ENCODE measurements around the gene SIPA1. TPM values are rescaled to one million over a fixed set of nuclear protein-coding genes. Genes with fewer than 3 reads are reported as not detected.

The SIPA1 gene
- polyA plus RNA-seq, 1 experiment, result 11.4 TPM

- Histone ChIP-seq H3K4me3 (ENCODE audit: low read depth, low read length) (no peak overlapping the region), H3K9me3 (ENCODE audit: control insufficient read depth, insufficient read depth, low read length) (no peaks in the 10 kb centered on the region; the same call in 1 of the 2 replicates), H3K27me3 (ENCODE audit: control insufficient read depth, insufficient read depth, low read length) (no peaks in the 10 kb centered on the region), H3K27ac (ENCODE audit: low read depth, low read length) (no peak overlapping the region)
- no peak for DNase-seq (ENCODE audit: low read depth, low spot score)
- TF ChIP-seq, protein P1, sequence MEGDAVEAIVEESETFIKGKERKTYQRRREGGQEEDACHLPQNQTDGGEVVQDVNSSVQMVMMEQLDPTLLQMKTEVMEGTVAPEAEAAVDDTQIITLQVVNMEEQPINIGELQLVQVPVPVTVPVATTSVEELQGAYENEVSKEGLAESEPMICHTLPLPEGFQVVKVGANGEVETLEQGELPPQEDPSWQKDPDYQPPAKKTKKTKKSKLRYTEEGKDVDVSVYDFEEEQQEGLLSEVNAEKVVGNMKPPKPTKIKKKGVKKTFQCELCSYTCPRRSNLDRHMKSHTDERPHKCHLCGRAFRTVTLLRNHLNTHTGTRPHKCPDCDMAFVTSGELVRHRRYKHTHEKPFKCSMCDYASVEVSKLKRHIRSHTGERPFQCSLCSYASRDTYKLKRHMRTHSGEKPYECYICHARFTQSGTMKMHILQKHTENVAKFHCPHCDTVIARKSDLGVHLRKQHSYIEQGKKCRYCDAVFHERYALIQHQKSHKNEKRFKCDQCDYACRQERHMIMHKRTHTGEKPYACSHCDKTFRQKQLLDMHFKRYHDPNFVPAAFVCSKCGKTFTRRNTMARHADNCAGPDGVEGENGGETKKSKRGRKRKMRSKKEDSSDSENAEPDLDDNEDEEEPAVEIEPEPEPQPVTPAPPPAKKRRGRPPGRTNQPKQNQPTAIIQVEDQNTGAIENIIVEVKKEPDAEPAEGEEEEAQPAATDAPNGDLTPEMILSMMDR (IDR thresholded peaks at IDR 0.05; ENCODE audit: low read depth, low read length), result no peak
- POLR2A ChIA-PET, result interaction anchor here (1.8 to 2.6 kb wide), 2 partner anchors 17 to 23 kb away, joined by 5 to 7 read pairs; partner anchors contain the start of gene RELA
- CTCF ChIA-PET, result interaction anchor here (0.6 kb wide), 1 partner anchor 248 kb away, joined by 3 read pairs; the partner anchor contains the start of gene FIBP
Measured at GRCh38 chr11:65639623-65640482, 2.0 kb downstream of the SIPA1 start.

DNA sequence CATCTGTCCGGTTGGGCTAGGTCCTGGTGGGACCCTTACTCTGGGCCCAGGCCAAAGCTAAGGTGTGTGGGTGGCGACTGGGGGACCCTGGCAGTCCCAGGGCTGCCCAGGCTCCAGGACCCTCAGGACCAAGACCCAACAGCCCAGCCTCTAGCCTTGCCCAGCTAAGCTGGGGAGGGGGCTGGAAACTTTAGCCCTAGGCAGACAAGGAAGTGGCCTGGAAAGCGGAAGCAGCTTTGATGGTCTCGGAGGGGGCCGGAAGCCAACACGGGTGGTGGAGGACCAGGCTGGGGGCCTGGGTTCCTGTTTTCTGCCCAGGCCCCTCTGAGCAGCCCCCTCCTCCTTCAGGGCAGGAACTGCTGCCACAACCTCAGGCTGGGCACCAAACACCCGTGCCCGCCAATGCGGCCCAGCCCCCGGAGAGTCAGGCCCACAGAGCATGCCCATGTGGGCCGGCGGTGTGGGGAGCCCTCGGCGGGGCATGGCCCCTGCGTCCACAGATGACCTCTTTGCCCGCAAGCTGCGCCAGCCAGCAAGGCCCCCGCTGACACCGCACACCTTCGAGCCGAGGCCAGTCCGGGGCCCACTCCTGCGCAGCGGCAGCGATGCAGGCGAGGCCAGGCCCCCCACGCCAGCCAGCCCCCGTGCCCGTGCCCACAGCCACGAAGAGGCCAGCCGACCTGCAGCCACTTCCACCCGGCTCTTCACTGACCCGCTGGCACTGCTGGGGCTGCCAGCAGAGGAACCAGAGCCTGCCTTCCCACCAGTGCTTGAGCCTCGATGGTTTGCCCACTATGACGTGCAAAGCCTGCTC lies 2.8 kb downstream of the SIPA1 start:
- Histone ChIP-seq H3K27me3 (ENCODE audit: control insufficient read depth, insufficient read depth, low read length) (no peaks in the 10 kb centered on the region), H3K27ac (ENCODE audit: low read depth, low read length) (no peak overlapping the region), H3K4me3 (ENCODE audit: low read depth, low read length) (no peak overlapping the region), H3K9me3 (ENCODE audit: control insufficient read depth, insufficient read depth, low read length) (no peaks in the 10 kb centered on the region; the same call in 1 of the 2 replicates)
- CTCF ChIA-PET, result interaction anchor here (0.6 kb wide), 1 partner anchor 247 kb away, joined by 3 read pairs; the partner anchor contains the start of gene FIBP
- TF ChIP-seq, protein P1 (IDR thresholded peaks at IDR 0.05; ENCODE audit: low read depth, low read length), result no peak
- DNase-seq (ENCODE audit: low read depth, low spot score), result no peak
- POLR2A ChIA-PET, result no interaction called here

DNA sequence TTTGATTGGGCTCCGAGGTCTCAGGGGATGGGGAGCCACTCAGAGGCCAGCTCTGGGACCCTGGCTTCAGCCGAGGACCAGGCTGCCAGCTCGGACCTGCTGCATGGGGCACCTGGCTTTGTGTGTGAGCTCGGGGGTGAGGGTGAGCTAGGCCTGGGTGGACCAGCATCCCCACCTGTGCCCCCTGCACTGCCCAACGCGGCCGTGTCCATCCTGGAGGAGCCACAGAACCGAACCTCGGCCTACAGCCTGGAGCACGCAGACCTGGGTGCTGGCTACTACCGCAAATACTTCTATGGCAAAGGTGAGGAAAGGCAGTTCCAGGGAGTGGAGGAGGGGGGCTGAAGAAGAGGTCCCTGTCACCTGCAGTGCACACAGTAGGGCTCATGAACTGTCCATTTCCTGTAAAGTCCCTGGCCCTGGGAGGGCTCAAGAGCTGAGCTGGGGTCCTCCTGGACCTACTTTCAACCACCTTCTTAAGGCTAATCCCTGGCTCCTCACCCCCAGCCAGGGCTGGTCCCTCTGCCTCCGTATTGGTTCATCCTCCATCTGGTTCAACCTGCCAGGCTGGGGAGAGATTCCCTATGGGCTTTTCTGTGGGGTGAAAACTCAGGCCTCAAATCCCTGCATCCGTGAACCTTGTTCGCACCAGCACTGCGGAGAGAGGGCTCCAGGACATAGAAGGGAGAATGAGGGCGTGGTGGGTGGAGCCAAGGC lies 3.6 kb downstream of the SIPA1 start:
- Histone ChIP-seq H3K27me3 (ENCODE audit: control insufficient read depth, insufficient read depth, low read length) (no peaks in the 10 kb centered on the region), H3K27ac (ENCODE audit: low read depth, low read length) (no peak overlapping the region), H3K9me3 (ENCODE audit: control insufficient read depth, insufficient read depth, low read length) (peaks cover 4% of the 10 kb centered on the region; the same call in 1 of the 2 replicates), H3K4me3 (ENCODE audit: low read depth, low read length) (no peak overlapping the region)
- ChIA-PET POLR2A (no interaction called here), CTCF (no interaction called here)
- no peak for DNase-seq (ENCODE audit: low read depth, low spot score)
- TF ChIP-seq, protein P1 (IDR thresholded peaks at IDR 0.05; ENCODE audit: low read depth, low read length), result no peak

- H3K4me3 ChIP-seq (ENCODE audit: low read depth, low read length), result no peak overlapping the region
- H3K9me3 ChIP-seq (ENCODE audit: control insufficient read depth, insufficient read depth, low read length), result peaks cover 8% of the 10 kb centered on the region; the same call in 1 of the 2 replicates
- ChIA-PET POLR2A (interaction anchor here (1.7 kb wide), 1 partner anchor 27 kb away, joined by 5 read pairs; the partner anchor contains the start of gene PCNX3), CTCF (no interaction called here)
- H3K27ac ChIP-seq (ENCODE audit: low read depth, low read length), result no peak overlapping the region
- no peaks in the 10 kb centered on the region for H3K27me3 ChIP-seq (ENCODE audit: control insufficient read depth, insufficient read depth, low read length)
- DNase-seq (ENCODE audit: low read depth, low spot score), result no peak
- TF ChIP-seq, protein P1 (IDR thresholded peaks at IDR 0.05; ENCODE audit: low read depth, low read length), result no peak
Measured at GRCh38 chr11:65642014-65642671, 4.2 kb downstream of the SIPA1 start.
